WI38 (cell line): Measurements from ENCODE around the gene CCSER1.

ENCODE experiments used
- H3K4me3 ChIP-seq: 2 replicates; pipeline ENCODE4 v1.5.1; 2011; ENCODE audit warnings: low read depth, mild to moderate bottlenecking, control low read depth, low read length
- TF ChIP-seq, protein P1 (sequence below): IDR thresholded peaks from 2 replicates; pipeline ENCODE4 v1.5.1; 2012; ENCODE audit warnings: low read depth, mild to moderate bottlenecking, control low read depth, low read length

CCSER1 gene

DNA sequence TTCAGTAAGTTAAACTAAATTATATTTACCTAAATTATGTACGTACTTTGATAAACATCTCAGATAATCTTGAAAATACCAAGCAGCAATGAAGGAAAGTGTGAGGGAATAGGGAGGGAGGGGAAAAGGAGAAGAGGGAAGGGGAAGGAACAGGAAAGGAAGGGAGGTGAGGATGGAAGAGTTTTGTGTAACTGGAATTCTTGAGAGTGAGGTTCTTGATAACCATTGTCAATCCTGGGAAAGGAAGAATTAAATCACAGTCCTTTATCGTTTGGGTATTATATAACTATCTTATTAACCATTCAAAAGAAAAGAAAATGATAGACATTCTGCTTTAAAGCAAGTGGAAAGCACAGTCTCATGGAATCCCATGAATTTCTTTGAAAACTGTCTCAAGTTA, 795.0 kb downstream of the CCSER1 start:
- TF ChIP-seq, protein P1, sequence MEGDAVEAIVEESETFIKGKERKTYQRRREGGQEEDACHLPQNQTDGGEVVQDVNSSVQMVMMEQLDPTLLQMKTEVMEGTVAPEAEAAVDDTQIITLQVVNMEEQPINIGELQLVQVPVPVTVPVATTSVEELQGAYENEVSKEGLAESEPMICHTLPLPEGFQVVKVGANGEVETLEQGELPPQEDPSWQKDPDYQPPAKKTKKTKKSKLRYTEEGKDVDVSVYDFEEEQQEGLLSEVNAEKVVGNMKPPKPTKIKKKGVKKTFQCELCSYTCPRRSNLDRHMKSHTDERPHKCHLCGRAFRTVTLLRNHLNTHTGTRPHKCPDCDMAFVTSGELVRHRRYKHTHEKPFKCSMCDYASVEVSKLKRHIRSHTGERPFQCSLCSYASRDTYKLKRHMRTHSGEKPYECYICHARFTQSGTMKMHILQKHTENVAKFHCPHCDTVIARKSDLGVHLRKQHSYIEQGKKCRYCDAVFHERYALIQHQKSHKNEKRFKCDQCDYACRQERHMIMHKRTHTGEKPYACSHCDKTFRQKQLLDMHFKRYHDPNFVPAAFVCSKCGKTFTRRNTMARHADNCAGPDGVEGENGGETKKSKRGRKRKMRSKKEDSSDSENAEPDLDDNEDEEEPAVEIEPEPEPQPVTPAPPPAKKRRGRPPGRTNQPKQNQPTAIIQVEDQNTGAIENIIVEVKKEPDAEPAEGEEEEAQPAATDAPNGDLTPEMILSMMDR, result no peak
- H3K4me3 ChIP-seq, result no peak overlapping the region

DNA sequence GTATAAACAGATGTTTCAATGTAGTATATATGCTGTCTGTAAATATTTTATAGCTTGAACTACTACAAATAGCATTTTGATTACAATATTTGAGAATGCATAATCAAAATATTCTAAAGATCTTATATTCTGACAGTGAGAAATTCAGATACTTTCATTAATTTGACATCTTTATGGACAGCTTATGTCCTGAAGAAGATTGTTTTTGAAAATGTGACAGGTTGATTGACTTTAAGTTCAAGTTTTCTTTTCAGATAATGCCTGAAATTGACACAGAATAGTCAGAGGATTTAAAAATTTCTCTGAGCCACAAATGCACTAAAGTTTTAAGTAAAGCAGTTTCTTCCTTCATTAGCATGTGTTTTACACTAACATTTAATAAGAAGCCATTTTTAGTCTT, 799.8 kb downstream of the CCSER1 start:
- H3K4me3 ChIP-seq, result no peak overlapping the region
- TF ChIP-seq, protein P1, result no peak

DNA sequence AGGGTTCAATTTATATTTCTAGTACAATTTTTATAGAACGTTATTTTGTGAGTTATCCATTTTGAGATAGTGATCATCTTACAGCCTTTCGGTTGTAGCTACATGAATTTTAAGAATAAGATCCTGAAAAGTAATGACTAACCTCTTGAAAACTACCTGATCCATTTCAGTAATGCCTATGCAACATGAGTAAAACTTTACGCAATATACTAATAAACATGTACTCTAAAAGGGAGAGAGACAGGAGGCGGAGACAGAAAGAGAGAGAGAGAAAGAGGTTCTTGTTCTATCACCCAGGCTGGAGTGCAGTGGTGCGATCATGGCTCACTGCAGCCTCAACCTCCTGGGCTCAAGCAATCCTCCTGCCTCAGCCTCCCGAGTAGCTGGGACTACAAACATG, 816.1 kb downstream of the CCSER1 start:
- H3K4me3 ChIP-seq, result no peak overlapping the region
- TF ChIP-seq, protein P1, result no peak

DNA sequence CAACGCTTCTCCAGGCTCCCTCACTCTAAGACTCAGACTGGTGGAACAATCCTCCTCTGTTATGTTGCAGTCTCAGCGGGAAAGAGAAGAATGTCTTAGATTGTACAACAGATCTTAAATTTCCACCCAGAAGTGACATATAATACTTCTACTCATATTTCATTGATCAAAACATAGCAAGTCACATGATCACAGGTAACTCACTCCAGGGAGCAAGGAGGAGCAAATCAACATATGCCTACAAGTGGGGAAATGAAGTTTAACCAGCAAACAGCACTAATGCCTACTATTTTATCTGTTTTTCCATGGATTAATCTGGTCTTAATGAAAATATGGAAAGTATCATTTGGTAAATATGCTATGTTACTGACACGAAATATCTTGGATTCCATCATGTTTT, 819.8 kb downstream of the CCSER1 start:
- no peak overlapping the region for H3K4me3 ChIP-seq
- TF ChIP-seq, protein P1, result no peak

DNA sequence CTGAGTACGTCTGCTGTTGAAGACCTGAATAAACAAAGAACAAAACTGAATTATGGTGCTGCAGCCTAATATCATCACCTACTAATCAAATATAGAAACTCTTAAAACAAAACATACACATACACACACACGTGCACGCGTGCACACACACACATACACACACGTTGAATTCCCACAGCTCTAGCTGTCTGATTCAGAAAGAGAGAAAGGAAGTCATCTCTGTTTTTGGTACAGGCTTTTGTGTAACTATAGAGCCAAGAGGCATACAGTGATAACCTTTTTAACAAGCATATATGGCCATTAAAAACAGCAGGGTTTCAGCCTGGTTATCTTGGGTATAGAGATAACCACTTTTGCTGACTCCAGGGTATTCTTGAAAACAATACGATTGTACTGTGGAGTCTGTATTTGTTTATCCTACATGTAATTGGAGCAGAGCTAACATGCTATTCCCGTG, 823.2 kb downstream of the CCSER1 start:
- no peak overlapping the region for H3K4me3 ChIP-seq

DNA sequence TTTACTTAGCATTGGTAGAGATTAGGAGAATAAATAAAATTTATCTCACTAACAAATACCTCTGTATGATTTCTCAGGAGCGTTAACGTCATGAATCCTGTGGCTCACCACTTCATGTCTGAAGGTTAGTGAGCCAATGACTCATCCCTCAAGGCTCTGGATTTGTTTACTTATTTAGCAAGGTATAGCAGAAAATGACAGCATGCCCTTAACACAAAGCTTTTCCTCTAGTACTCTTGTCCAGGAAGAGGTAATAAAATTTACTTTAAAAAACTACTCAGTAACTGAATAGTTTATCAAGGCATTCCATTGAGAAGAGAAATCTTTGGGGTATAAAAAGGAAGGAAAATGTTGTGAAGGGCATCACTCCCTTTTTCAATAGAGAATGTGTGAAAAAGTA, 823.8 kb downstream of the CCSER1 start:
- H3K4me3 ChIP-seq, result no peak overlapping the region
- TF ChIP-seq, protein P1, result no peak

More for the DNA sequence above, 823.2 kb downstream of the CCSER1 start:
- TF ChIP-seq, protein P1, result no peak

DNA sequence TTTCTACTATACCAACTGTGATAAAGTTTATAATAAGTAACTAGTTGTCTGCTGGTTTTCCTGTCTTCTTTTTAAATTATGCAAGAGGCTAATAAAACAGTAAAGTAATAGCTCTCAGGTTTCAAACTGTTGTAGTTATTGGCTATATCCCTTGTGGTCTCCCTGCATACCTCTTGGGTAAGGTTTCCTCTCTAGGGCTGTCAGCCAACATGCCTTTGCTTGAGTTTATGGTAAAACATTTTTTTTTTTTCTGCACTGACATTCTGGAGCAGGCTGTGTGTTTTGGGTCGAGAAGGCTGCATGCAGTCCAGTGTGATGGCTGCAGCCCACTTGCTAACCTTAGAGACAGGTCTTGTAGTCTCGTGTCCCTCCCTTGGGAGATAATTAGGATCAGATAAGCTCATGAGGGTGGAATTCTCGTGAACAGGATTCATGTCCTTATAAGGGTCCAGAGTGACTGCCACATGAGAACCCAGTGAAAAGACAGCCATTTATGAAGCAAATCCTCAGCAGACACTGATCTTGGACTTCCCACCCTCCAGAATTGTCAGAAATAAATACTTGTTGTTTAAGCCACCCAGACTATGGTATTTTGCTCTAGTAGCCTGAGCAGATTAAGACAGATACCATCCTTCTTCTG, 831.2 kb downstream of the CCSER1 start:
- TF ChIP-seq, protein P1, result no peak
- no peak overlapping the region for H3K4me3 ChIP-seq
